ENCODE results near the gene ZNF768. TPM values are rescaled to one million over a fixed set of nuclear protein-coding genes. Genes with fewer than 3 reads are reported as not detected.

The ZNF768 gene
- total RNA-seq, 4 donors from 2014 or later = 8.8 to 41.3 (median 28.5) TPM

DNA sequence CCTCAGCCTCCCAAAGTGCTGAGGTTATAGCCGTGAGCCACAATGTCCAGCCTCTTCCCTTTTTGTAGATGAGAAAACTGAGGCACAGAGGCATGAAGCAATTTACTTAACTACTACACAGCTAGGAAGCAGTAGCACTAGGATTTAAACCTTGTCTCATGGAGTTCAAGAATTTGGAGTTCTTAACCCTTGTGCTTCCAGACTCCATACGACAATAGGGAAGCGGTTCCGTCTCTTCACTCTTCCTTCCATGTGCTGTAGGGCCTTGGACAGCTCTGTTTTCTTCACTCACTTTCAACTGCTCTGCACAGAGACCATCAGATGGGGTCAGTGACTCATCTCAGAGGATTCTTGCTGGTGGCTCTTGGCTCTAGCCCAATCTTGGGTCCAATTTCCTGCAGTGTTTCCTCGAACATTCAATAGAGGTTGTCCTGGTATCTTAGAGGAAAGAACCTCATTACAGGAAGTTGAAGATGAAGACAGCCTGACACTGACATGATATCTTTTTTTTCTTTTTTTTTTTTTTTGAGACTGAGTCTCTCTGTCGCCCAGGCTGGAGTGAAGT, 34.5 kb downstream of the ZNF768 start:
- Histone ChIP-seq H3K9me3 (no peaks in the 10 kb centered on the region), H3K4me3 (no peak overlapping the region), H3K4me1 (no peaks in the 10 kb centered on the region), H3K36me3 (no peaks in the 10 kb centered on the region), H3K27ac (no peak overlapping the region), H3K27me3 (no peaks in the 10 kb centered on the region)
- TF ChIP-seq POLR2A (IDR thresholded peaks at IDR 0.05) = no peak
- TF ChIP-seq, protein P1, sequence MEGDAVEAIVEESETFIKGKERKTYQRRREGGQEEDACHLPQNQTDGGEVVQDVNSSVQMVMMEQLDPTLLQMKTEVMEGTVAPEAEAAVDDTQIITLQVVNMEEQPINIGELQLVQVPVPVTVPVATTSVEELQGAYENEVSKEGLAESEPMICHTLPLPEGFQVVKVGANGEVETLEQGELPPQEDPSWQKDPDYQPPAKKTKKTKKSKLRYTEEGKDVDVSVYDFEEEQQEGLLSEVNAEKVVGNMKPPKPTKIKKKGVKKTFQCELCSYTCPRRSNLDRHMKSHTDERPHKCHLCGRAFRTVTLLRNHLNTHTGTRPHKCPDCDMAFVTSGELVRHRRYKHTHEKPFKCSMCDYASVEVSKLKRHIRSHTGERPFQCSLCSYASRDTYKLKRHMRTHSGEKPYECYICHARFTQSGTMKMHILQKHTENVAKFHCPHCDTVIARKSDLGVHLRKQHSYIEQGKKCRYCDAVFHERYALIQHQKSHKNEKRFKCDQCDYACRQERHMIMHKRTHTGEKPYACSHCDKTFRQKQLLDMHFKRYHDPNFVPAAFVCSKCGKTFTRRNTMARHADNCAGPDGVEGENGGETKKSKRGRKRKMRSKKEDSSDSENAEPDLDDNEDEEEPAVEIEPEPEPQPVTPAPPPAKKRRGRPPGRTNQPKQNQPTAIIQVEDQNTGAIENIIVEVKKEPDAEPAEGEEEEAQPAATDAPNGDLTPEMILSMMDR (IDR thresholded peaks at IDR 0.05) = no peak
- no peak for DNase-seq
- intact Hi-C loops (cut with DNase I; ENCODE audit: low total_unique reads) = no loop called here

DNA sequence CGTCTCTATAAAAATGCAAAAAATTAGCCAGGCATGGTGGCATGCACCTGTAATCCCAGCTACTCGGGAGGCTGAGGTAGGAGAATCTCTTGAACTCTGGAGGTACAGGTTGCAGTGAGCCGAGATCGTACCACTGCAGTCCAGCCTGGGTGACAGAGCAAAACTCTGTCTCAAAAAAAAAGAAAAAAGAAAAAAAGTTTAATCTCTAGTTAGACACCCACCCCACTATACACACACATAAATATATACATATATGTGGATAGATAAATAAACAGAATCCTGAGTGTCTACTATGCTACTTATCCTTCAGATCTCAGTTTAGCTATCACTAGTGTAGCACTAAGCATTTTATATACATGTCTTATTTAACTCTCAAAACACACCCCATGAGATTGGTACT, 35.1 kb downstream of the ZNF768 start:
- Histone ChIP-seq H3K4me3 (no peak overlapping the region), H3K36me3 (no peaks in the 10 kb centered on the region), H3K9me3 (no peaks in the 10 kb centered on the region), H3K27me3 (no peaks in the 10 kb centered on the region), H3K4me1 (no peaks in the 10 kb centered on the region), H3K27ac (no peak overlapping the region)
- no peak for DNase-seq
- intact Hi-C loops (cut with DNase I; ENCODE audit: low total_unique reads) = no loop called here
- TF ChIP-seq, protein P1 (IDR thresholded peaks at IDR 0.05) = no peak
- no peak for TF ChIP-seq POLR2A (IDR thresholded peaks at IDR 0.05)

GRCh38 chr16:30490210-30490609, 36.2 kb downstream of the ZNF768 start:
- Histone ChIP-seq H3K27me3 (no peaks in the 10 kb centered on the region), H3K4me1 (no peaks in the 10 kb centered on the region), H3K4me3 (no peak overlapping the region), H3K9me3 (no peaks in the 10 kb centered on the region), H3K36me3 (no peaks in the 10 kb centered on the region), H3K27ac (no peak overlapping the region)
- no peak for TF ChIP-seq POLR2A (IDR thresholded peaks at IDR 0.05)
- TF ChIP-seq, protein P1 (IDR thresholded peaks at IDR 0.05) = no peak
- intact Hi-C loops (cut with DNase I; ENCODE audit: low total_unique reads) = no loop called here
- DNase-seq = no peak

DNA sequence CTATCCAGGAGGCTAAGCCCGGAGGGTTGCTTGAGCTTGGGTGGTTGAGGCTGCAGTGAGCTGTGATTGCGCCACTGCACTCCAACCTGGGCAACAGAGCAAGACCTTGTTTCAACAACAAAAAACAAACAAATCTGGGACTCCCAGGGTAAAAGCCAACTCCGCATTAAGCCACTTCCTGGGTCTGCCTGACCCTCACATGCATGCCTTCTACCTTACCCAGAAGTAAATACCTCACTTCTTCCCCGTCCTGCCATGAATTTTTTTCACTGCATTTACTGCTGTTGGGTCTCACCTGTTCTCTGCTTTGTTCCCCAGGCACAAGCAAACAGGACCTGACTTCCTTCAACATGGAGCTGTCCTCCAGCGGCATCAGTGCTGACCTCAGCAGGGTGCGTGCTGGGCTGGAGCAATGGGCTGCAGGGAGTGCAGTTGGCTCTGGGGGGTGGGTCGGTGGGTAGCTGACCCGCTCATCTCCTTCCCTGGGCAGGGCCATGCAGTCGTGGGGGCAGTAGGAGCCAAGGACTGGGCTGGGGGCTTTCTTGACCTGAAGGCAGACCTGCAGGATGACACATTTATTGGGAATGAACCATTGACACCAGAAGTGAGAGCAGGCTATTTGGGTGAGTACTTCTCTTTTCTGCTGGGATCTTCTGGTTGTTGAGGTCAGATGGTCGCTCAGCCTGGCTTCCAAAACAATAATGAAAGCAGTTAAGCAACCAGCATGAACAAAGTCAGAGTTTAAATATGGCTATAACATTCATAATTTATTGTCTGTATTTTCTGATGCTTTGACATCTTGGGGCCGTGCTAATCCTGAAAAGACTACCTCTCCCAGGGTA, 37.4 kb downstream of the ZNF768 start:
- Histone ChIP-seq H3K27me3 (no peaks in the 10 kb centered on the region), H3K36me3 (no peaks in the 10 kb centered on the region), H3K4me3 (no peak overlapping the region), H3K9me3 (no peaks in the 10 kb centered on the region), H3K4me1 (no peaks in the 10 kb centered on the region), H3K27ac (no peak overlapping the region)
- intact Hi-C loops (cut with DNase I; ENCODE audit: low total_unique reads) = no loop called here
- TF ChIP-seq, protein P1 (IDR thresholded peaks at IDR 0.05) = no peak
- no peak for TF ChIP-seq POLR2A (IDR thresholded peaks at IDR 0.05)
- no peak for DNase-seq

- Histone ChIP-seq H3K4me3 (no peak overlapping the region), H3K4me1 (no peaks in the 10 kb centered on the region), H3K27me3 (no peaks in the 10 kb centered on the region), H3K36me3 (no peaks in the 10 kb centered on the region), H3K27ac (no peak overlapping the region), H3K9me3 (no peaks in the 10 kb centered on the region)
- no peak for DNase-seq
- no peak for TF ChIP-seq POLR2A (IDR thresholded peaks at IDR 0.05)
- TF ChIP-seq, protein P1 (IDR thresholded peaks at IDR 0.05) = no peak
- intact Hi-C loops (cut with DNase I; ENCODE audit: low total_unique reads) = no loop called here
These were observed 40.4 kb downstream of the ZNF768 start for GRCh38 chr16:30485818-30486436.

Data from uterus (tissue), 4 donors.